HepG2 (cell line): Measurements from ENCODE around the gene AP1M1. TPM values are rescaled to one million over a fixed set of nuclear protein-coding genes. Genes with fewer than 3 reads are reported as not detected.

Source experiments
- BORCS8-MEF2B ChIP-seq: sonication (generic); formaldehyde crosslinking; IDR thresholded peaks from 2 replicates; pipeline ENCODE4 v1.8.0; 2022; ENCODE audit warnings: mild to moderate bottlenecking, missing genetic modification reagents
- CREBL2 ChIP-seq: sonication (generic); formaldehyde crosslinking; IDR thresholded peaks from 2 replicates; pipeline ENCODE4 v1.8.1; 2023; ENCODE audit warnings: missing genetic modification reagents, mild to moderate bottlenecking, borderline replicate concordance
- GTF2F1 ChIP-seq: fragments of 150-350 bp; IDR thresholded peaks from 2 replicates; pipeline ENCODE4 v1.6.1; 2014; ENCODE audit warnings: low read length
- KDM4B ChIP-seq: sonication (generic); formaldehyde crosslinking; IDR thresholded peaks from 2 replicates; pipeline ENCODE4 v1.4.0; 2020; ENCODE audit warnings: missing genetic modification reagents
- RFX3 ChIP-seq: IDR thresholded peaks from 2 replicates; pipeline ENCODE4 v1.6.1; 2016; ENCODE audit warnings: missing biosample characterization, missing genetic modification reagents
- SMAD3 ChIP-seq: sonication (generic); formaldehyde crosslinking; IDR thresholded peaks from 2 replicates; pipeline ENCODE4 v1.4.0; 2020; ENCODE audit warnings: missing genetic modification reagents
- STAG1 ChIP-seq: sonication (generic); formaldehyde crosslinking; IDR thresholded peaks from 2 replicates; pipeline ENCODE4 v1.4.0; 2020; ENCODE audit warnings: missing genetic modification reagents
- THRA ChIP-seq: sonication (generic); formaldehyde crosslinking; IDR thresholded peaks from 2 replicates; pipeline ENCODE4 v1.4.0; 2020; ENCODE audit warnings: missing genetic modification reagents, borderline replicate concordance
- ZBED4 ChIP-seq: sonication (generic); formaldehyde crosslinking; IDR thresholded peaks from 2 replicates; pipeline ENCODE4 v1.4.0; 2020; ENCODE audit warnings: missing genetic modification reagents, borderline replicate concordance
- ZNF318 ChIP-seq: sonication (generic); formaldehyde crosslinking; IDR thresholded peaks from 2 replicates; pipeline ENCODE4 v1.4.0; 2020; ENCODE audit warnings: mild to moderate bottlenecking, missing genetic modification reagents
- ZNF432 ChIP-seq: sonication (generic); formaldehyde crosslinking; IDR thresholded peaks from 2 replicates; pipeline ENCODE4 v1.5.0; 2020; ENCODE audit warnings: missing genetic modification reagents, mild to moderate bottlenecking, borderline replicate concordance
- ZNF446 ChIP-seq: sonication (generic); formaldehyde crosslinking; IDR thresholded peaks from 2 replicates; pipeline ENCODE4 v1.5.0; 2020; ENCODE audit warnings: mild to moderate bottlenecking, missing genetic modification reagents
- ZNF543 ChIP-seq: sonication (generic); formaldehyde crosslinking; IDR thresholded peaks from 2 replicates; pipeline ENCODE4 v1.4.0; 2020; ENCODE audit warnings: mild to moderate bottlenecking, missing genetic modification reagents
- ZNF703 ChIP-seq: sonication (generic); formaldehyde crosslinking; IDR thresholded peaks from 2 replicates; pipeline ENCODE4 v1.5.1; 2020; ENCODE audit warnings: missing genetic modification reagents, mild to moderate bottlenecking, moderate library complexity, borderline replicate concordance
- ZSCAN30 ChIP-seq: sonication (generic); formaldehyde crosslinking; IDR thresholded peaks from 2 replicates; pipeline ENCODE4 v1.5.0; 2020; ENCODE audit warnings: mild to moderate bottlenecking, missing genetic modification reagents
- polyA plus RNA-seq, 8 experiments: library from polyadenylated mRNA; depleted of rRNA in 3 of 8; stranded (reverse) in 7 of 8; unstranded in 1 of 8; fragments of >200 nt; fragmentation: Illumina TruSeq in 4 of 8; extraction: Trizol in 4 of 8; gene quantifications; 2 replicates each; pipeline versions ENCODE4 v1.2.1 to v1.2.3, GENCODE V29; 2011 to 2016; ENCODE audit warnings: low read depth in 4 of 8, missing spikeins in 1 of 8, mixed read lengths in 1 of 8; ENCODE audit not compliant: insufficient read depth in 1 of 8
- total RNA-seq, 5 experiments: library from RNA; depleted of rRNA; stranded (reverse); fragments of >200 nt; fragmentation: Illumina TruSeq; extraction: Trizol; gene quantifications; 2 replicates each; pipeline ENCODE4 v1.2.3, GENCODE V29; 2016; ENCODE audit warnings: low read depth in 1 of 5
- TF ChIP-seq, protein P1 (sequence below): sonication (generic); formaldehyde crosslinking; conservative IDR thresholded peaks from 2 replicates; pipeline ENCODE4 v1.5.0; 2020; ENCODE audit warnings: missing genetic modification reagents

The AP1M1 gene
- total and polyA plus RNA-seq, 2 of the 13 experiments (the other 11 are each of a cell fraction or from before 2014, with no cell fraction given): 34.4 to 46.1 TPM

- TF ChIP-seq ZNF318 (CRISPR knock-in tag) (no peak), ZSCAN30 (no peak), ZNF432 (CRISPR knock-in tag) (no peak), ZNF543 (CRISPR knock-in tag) (0 out of 2 replicates have a peak, but pooled peaks have one; percentile 10), BORCS8-MEF2B (CRISPR knock-in tag) (no peak), STAG1 (CRISPR knock-in tag) (peak; percentile 35), SMAD3 (CRISPR knock-in tag) (no peak), GTF2F1 (no peak), RFX3 (CRISPR knock-in tag) (no peak), ZNF703 (CRISPR knock-in tag) (no peak), THRA (CRISPR knock-in tag) (no peak), KDM4B (CRISPR knock-in tag) (no peak), ZNF446 (CRISPR knock-in tag) (no peak), ZBED4 (CRISPR knock-in tag) (no peak), CREBL2 (CRISPR knock-in tag) (no peak)
- TF ChIP-seq, protein P1, sequence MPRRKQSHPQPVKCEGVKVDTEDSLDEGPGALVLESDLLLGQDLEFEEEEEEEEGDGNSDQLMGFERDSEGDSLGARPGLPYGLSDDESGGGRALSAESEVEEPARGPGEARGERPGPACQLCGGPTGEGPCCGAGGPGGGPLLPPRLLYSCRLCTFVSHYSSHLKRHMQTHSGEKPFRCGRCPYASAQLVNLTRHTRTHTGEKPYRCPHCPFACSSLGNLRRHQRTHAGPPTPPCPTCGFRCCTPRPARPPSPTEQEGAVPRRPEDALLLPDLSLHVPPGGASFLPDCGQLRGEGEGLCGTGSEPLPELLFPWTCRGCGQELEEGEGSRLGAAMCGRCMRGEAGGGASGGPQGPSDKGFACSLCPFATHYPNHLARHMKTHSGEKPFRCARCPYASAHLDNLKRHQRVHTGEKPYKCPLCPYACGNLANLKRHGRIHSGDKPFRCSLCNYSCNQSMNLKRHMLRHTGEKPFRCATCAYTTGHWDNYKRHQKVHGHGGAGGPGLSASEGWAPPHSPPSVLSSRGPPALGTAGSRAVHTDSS (CRISPR knock-in tag): no peak
These were observed 12.0 kb upstream of the AP1M1 start (continued) for GRCh38 chr19:16185768-16186123.
